GM19372 (cell line): ENCODE results near the gene LGR5.
"Not testable (repeated sequence)": the region's sequence is repeated elsewhere in the genome, so short reads cannot be mapped to it uniquely, and the experiment has no call there.

ENCODE experiments used
- ATAC-seq: cut with Tn5 transposase; IDR thresholded peaks from one replicate; pipeline ENCODE4 v1.9.1; 2021; ENCODE audit warnings: mild to moderate bottlenecking, low read depth, moderate library complexity; ENCODE audit not compliant: unreplicated experiment

The LGR5 gene

DNA sequence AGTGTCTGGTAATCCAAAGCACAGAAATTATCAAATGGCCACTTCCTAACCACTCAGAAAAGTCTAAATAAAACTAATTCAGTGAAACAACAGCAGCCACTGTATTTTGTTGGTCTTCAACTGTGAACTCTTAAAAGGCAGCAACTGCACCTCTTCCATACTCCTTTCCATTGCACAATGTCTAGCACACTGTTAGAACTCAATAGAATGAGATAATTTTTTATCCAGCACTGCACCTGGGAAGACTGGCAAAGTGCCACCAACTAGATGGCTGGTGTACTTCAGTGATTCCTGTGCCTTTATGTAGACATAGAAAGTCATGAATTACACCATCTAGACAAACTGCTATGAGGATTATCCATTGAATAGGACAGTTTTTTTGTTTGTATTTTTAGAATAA lies 26.2 kb downstream of the LGR5 start:
- ATAC-seq: no peak

- no peak for ATAC-seq
These were observed 29.7 kb downstream of the LGR5 start for GRCh38 chr12:71469258-71469750.

DNA sequence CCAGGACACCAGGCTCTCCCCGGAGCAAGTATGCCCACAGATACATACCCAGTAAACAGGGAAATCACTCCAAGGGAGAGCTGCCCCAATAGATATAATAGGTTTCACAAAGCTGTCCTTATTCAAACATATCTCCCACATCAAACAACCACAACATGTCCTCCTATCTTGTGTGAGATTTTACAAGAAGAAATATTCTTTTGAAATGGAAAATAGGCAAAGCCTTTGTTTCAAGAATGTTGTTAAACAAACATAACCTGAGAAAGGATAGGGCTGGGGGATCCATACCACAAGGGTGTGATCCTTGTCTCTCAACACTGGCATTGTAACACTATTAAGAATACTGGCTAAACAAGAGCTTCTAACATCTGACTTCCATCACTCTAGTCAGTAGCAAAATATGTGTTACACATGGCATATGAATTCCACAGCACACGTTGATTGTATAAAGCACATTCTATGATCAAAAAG lies 32.9 kb downstream of the LGR5 start:
- ATAC-seq: no peak

GRCh38 chr12:71474791-71475190 lies 35.2 kb downstream of the LGR5 start:
- ATAC-seq: no peak

GRCh38 chr12:71475280-71475679 lies 35.7 kb downstream of the LGR5 start:
- no peak for ATAC-seq

- ATAC-seq: no peak
These were observed 36.9 kb downstream of the LGR5 start for GRCh38 chr12:71476513-71476912.

- ATAC-seq: no peak
These were observed 38.0 kb downstream of the LGR5 start for GRCh38 chr12:71477609-71478008.

- no peak for ATAC-seq
These were observed 38.7 kb downstream of the LGR5 start for GRCh38 chr12:71478270-71478669.

GRCh38 chr12:71484272-71484905 lies 44.8 kb downstream of the LGR5 start:
- ATAC-seq: no peak

DNA sequence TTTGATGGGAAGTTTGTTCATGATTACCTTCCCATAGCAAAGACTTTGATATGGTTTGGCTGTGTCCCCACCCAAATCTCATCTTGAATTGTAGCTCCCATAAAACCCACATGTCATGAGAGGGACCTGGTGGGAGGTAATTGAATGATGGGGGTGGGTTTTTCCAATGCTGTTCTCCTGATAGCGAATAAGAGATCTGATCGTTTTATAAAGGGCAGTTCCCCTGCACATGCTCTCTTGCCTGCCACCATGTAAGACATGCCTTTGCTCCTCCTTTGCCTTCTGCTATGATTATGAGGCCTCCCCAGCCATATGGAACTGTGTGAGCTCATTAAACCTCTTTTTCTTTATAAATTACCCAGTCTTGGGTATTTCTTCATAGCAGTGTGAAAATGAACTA lies 51.2 kb downstream of the LGR5 start:
- ATAC-seq: not testable (repeated sequence)

GRCh38 chr12:71492604-71493003 lies 53.0 kb downstream of the LGR5 start:
- no peak for ATAC-seq

- ATAC-seq: no peak
These were observed 60.2 kb downstream of the LGR5 start for GRCh38 chr12:71499834-71500233.

DNA sequence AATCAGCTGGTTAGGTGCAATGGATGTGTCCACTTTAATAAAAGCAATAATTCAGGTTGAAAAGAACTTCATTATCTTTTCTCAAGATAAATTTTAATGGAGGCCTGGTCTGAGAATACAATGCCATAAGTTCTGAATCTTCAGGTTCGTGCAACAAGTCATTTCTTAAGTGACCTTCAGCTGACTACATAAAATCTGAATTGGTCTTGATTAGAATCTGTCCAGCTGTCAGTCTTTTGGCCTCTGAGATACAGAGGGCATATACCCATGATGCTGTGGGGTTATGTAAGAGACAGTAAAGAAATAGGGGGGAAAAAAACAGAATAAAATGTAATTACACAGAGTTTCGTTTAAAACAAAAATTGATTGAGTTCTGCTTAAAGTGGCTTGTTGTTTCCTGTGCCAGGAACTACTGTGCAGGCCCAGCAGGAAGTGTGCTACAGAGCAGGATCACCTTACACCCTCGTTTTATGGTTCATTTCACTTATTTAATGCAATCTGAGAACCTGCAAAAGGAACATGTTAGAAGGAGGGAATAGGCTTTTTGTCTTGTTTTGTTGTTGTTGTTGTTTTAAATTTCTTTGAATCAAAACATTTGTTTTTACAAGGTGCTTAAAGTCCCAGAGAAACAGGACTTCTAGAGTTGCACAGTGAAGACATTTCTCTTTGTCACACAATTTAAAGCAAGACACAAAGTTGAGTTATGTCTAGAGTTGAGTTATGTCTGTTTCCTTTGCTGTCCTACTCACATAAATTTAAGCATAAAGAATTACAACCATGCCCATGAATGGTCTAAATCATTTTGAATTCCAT lies 64.2 kb downstream of the LGR5 start:
- no peak for ATAC-seq

- ATAC-seq: no peak
These were observed 64.9 kb downstream of the LGR5 start for GRCh38 chr12:71504476-71504875.

- ATAC-seq: no peak
These were observed 70.1 kb downstream of the LGR5 start for GRCh38 chr12:71509705-71510104.

DNA sequence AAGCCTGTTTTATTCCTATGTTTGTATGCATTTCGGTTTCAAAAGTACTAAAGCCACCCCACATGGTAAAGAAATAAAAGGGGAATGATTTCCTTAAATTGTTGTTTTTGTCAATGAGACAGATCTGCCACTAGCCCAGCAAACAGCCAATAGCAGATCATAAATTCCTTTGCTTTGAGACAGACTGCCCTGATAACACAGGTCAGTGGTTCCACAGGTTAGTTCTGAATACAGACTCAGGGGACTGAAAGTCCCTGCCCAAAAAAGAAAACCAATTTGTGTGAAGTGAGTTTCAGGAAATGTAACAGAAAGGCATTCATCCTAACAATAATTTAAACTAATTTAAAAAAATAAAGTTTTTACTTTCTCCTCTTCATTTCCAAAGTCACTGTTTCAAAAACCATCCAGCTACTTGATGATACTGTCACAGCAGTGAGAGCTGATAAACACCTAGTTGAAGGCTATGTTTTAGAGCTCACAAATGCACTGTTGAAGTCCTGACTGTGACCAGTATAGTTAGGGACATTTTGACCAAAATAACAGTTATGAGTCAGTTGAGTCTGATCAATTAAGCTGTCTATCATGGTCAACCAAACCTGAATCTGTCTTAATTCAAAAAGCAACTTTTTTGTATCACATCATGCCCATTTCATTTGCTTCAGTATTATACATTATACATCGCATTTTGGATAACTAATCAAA lies 77.7 kb downstream of the LGR5 start:
- no peak for ATAC-seq

DNA sequence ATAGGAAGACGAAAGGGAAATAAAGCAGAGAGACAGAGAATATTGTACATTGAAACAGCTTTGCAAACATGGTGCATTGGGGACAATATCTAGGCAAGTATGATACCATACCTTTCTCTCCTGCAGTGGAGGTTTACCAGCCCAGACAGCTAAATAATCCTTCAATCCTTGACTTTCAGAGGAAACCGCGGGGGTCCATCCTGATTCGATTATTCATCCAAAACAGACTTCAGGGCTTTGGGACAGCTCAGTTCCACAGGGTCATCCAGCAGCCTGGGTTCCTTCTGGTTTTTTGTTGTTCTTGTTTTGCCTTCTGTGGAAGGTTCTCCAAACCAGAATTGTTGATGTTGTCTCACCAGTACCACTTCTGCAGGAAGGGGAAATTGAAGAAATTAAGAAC lies 81.5 kb downstream of the LGR5 start:
- ATAC-seq: no peak

GRCh38 chr12:71524626-71525025 lies 85.0 kb downstream of the LGR5 start:
- no peak for ATAC-seq

DNA sequence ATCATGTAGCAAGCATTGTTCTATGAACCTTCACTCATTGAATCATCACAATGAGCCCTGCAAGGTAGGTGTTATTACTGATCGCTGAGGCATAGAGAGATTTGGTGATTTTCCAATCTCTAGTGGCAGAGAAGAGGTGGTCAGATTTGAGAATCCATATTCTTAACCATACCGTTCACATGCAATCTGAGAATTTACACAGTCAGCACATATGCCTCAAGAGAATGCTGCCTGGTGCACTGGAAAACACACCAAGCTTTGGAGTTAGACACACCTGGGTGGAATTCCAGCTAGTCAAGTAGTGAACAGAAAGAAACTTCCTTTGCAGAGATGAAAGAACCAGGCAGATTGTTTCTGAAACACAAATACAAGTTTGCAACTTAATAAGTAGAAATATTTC lies 94.1 kb downstream of the LGR5 start:
- no peak for ATAC-seq

DNA sequence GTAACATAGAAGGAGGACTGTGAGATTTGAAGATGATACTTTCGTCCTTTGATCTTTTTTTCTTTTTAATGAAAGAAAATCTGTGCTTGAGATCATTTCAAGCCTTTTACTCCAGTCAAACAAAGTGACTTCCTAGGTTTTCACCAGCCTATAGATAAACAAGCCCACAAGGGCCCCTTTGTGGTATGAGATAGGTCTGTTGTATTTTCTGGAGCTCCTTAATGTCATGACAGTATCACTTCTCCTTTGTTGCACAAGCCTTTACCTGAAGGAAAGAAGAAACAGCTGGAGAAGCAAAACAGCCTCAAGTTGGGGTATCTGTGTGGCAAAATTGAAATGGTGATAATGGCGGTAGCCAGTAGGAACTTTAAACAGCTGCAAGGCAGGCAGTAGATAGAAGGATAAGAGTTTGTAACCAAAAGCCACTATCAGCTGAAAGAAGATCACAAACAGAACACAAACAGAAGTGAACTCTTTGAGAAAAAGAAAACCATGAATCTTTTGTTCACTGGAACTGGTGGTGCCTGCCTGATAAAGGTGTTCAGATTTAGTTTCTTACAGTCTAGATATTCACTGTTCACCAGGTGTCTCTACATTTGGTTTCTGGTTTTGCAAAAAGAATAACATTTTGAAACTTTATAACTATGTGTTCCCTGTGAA lies 96.8 kb downstream of the LGR5 start:
- no peak for ATAC-seq
